Posterior vena cava (tissue), 2 donors: ENCODE measurements around the gene PATZ1. TPM values are rescaled to one million over a fixed set of nuclear protein-coding genes. Genes with fewer than 3 reads are reported as not detected.

Experiments
- DNase-seq: peaks from one replicate; pipeline ENCODE4 v3.0.0-alpha.2; 2020; ENCODE audit warnings: low spot score
- intact Hi-C, 2 donors: fragments of 100-400 bp; cut with DNase I; formaldehyde crosslinking; loops; one replicate each; pipeline versions ENCODE4 v1.14.1 to v1.14.2; 2022 to 2023
- total RNA-seq, 2 donors: library from RNA; stranded (reverse); fragmentation: NEBNext Ultra II Directional; extraction: Animal tissue kit (Norgen Biotek cat#: 25700); gene quantifications; one replicate each; pipeline ENCODE4 v1.2.1, GENCODE V29; 2021
- donor health status: DM: yes; HTN: yes; CAD: no.
- donor health status: DM: yes; HTN: yes; CAD: no.

The PATZ1 gene
- total RNA-seq, 2 donors from 2014 or later, result 10.8 to 14.9 TPM

DNA sequence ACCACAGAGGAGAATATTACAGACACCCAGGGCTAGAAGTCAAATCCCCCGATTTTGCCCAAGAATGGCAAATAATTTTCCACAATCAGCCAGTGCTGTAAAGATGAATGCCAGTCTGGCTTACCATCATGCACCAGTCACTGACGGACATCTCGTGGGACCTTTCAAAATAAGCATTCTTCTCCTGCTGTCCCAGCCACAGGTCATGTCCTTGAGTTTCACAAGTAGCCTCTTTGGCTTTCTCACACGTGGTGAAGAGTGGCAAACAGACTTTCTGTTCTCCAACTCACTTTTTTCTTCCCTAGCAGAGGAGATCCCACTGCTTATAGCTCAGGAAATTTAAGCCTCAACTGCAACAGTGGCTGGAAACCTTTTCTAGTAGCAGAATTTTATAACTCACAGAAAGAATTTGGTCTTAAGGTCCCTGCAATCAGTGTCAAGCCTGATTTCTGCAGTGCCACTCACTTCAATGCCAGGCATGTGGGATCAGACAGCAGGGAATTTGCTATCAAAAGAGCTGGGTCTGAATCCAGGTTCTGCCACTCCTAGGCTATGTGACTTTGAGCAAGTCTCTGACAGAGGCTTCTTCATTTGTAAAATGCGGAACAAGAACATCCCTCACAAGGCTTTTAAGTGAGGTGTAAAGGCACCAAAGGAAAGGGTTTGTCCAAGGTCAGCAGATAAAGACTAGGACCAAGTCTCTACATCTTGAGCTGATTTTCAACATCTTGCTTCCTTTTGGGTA lies 57.5 kb downstream of the PATZ1 start:
- DNase-seq, result no peak
- intact Hi-C loops, result no loop called here

GRCh38 chr22:31287818-31288495 lies 58.2 kb downstream of the PATZ1 start:
- intact Hi-C loops, result no loop called here
- no peak for DNase-seq

DNA sequence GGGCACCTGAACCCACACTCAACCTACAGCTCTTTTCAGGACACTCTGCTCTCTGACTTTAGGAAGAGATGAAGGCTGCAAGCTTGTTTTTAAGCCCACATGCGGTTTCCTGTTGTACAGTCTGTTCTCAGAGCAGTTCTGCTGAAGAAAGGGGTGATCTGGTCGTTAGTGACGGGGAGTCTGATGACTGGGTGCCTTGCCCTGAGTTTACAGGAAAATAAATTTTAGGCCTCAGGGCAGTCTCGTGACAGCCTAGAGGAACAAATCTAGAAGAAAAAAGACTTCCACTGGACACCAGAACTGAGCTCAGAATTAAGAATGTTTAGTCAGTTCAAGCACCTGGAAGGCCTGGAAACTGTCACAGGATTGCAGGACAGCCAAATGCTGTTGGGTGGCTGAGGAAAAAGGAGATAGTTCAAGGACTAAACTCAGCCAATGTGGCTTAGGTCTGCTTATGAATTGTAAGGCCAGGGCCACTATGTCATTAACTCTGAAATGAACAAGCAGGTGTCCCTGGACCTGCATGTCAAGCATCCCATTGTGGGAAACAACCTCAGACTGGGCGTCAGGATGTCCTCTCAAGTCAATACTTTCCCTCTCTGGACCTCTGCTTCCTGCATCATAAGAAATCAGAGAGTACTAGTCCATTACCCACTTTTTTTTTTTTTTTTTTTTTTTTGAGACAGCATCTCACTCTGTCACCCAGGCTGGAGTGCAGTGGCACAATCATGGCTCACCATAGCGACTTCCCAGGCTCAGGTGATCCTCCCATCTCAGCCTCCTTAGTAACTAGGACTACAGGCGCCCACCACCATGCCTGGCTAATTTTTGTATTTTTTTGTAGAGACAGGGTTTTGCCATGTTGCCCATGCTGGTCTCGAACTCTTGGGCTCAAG lies 59.5 kb downstream of the PATZ1 start:
- intact Hi-C loops, result no loop called here
- DNase-seq, result no peak

DNA sequence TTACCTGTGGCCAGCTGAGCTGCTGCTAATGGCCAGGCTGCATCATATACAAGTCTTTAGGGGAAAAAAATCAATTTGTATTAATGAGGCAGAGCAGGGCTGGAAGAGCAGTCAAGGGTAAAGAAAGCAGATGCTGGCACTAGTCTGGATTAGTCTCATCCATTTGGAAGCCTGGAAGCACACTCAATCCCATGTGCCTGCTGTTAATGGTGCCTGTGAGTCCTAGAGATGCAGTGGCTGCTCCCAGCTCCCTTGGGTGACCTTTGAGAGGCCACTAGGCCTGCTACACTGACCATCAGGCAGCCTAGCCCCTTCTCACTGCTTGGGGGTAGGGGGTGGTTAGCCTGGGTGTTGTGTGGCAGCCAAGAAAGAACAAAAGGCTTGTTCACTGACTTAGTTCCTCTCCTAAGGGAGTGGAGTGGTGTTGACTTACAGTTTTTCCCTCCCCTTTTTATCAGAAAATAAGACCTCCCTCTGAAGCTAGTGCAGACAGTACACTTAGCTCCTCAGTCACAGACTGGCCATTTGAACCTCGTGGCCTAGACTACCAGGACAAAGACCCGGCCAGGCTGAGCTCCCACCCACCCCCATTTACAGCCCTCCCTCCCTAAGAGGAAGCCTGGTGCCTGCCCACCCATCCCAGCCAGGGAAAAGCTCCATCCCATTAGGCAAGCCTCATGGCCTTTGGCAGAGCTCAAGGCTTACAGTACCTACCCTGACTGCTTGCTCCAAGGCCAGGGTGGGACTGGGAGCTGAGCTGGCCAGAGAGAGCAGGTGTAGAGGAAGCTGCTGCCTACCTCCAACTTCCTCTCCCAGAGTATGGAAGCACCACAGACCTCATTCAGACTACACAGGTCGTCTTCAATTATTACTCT lies 61.6 kb downstream of the PATZ1 start:
- intact Hi-C loops, result no loop called here

DNA sequence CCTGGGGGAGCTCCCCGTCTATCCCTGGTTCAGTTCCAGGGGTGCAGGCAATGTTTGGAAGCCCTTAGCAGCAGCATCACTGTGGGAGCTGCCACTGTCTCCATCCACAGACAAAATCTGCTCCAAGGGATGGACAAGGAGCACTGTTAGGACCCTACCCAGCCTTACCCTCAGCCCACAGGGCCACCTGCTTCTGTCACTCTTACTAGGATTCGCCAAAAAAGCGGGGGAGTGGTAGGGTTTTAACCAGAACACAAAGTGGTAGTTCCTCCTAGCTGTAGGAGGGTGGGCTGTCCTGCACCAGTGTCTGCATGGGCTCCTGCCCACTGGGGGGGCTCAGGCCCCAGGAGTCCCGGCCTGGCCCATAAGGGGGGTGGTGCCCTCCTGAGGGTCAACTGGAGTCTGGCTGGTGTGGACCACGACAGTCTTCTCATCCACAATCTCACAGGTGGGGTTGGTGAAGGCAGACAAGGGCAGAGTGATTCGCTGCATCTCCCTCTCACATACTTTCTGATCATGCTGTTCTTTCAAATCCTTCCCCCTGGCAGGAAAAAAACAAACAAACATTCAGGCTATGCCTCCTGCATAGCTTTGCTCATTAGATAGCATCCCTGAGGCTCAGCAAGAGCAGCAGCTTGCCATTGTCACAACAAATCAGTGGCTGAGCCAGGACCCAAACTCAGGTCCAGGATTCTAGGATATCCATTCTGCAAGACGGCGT lies 63.2 kb downstream of the PATZ1 start:
- no peak for DNase-seq
- intact Hi-C loops, result no loop called here

More for the DNA sequence above, 61.6 kb downstream of the PATZ1 start:
- DNase-seq, result peak; percentile 35

GRCh38 chr22:31281733-31282132 lies 64.4 kb downstream of the PATZ1 start:
- no peak for DNase-seq
- intact Hi-C loops, result no loop called here

DNA sequence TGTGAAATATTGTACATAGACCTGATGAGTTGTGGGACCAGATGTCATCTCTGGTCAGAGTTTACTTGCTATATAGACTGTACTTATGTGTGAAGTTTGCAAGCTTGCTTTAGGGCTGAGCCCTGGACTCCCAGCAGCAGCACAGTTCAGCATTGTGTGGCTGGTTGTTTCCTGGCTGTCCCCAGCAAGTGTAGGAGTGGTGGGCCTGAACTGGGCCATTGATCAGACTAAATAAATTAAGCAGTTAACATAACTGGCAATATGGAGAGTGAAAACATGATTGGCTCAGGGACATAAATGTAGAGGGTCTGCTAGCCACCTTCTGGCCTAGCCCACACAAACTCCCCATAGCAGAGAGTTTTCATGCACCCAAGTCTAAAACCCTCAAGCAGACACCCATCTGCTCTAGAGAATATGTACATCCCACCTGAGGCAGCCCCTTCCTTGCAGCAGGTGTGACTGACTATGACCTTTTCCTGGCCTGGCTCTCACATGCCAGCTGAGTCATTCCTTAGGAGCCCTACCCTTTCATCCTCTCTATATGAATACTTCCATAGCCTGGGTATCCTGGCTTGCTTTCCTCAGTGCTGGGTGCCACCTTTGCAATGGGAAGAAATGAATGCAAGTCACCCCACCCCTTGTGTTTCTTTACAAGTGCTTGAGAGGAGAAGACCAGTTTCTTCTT lies 66.2 kb downstream of the PATZ1 start:
- intact Hi-C loops, result no loop called here

DNA sequence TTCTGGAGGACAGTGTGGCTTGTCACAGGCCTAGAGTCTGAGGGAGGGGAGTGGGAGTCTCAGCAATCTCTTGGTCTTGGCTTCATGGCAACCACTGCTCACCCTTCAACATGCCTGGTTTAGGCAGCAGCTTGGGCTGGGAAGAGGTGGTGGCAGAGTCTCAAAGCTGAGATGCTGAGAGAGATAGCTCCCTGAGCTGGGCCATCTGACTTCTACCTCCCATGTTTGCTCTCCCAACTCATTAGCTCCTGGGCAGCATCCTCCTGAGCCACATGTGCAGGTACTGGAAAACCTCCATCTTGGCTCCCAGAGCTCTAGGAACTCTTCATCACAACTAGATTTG lies 66.8 kb downstream of the PATZ1 start:
- intact Hi-C loops, result no loop called here
- DNase-seq, result no peak

More for the DNA sequence above, 66.2 kb downstream of the PATZ1 start:
- DNase-seq, result no peak

GRCh38 chr22:31278626-31279326 lies 67.4 kb downstream of the PATZ1 start:
- intact Hi-C loops, result no loop called here
- DNase-seq, result no peak

- no peak for DNase-seq
- intact Hi-C loops, result no loop called here
Measured at GRCh38 chr22:31278151-31278621, 68.0 kb downstream of the PATZ1 start.

DNA sequence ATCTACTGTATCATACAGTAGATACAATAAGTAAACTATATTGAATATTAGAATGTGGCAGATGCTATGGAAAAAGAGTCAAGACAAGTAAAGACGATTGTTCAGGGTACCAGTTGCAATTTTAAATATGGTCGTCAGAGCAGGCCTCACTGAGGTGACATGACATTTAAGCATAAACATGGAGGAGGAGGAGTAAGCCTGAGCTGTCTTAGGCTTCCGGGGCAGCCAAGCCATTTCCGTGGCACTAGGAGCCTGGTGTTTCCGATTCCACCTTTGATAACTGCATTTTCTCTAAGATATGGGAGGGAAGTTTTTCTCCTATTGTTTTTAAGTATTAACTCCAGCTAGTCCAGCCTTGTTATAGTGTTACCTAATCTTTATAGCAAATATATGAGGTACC lies 68.4 kb downstream of the PATZ1 start:
- intact Hi-C loops, result no loop called here

DNA sequence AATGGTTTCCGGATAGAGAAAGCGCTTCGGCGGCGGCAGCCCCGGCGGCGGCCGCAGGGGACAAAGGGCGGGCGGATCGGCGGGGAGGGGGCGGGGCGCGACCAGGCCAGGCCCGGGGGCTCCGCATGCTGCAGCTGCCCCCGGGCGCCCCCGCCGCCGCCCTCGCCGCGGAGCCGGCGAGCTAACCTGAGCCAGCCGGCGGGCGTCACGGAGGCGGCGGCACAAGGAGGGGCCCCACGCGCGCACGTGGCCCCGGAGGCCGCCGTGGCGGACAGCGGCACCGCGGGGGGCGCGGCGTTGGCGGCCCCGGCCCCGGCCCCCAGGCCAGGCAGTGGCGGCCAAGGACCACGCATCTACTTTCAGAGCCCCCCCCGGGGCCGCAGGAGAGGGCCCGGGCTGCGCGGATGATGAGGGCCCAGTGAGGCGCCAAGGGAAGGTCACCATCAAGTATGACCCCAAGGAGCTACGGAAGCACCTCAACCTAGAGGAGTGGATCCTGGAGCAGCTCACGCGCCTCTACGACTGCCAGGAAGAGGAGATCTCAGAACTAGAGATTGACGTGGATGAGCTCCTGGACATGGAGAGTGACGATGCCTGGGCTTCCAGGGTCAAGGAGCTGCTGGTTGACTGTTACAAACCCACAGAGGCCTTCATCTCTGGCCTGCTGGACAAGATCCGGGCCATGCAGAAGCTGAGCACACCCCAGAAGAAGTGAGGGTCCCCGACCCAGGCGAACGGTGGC lies 69.5 kb downstream of the PATZ1 start:
- intact Hi-C loops, result no loop called here
- no peak for DNase-seq

More for the DNA sequence above, 68.4 kb downstream of the PATZ1 start:
- no peak for DNase-seq

Other genes starting within 250 kb of the PATZ1 start
- 100 to 1,000 TPM; 535 to 575 TPM for gene SELENOM, start 238.8 kb downstream of the PATZ1 start, total RNA-seq
- under 1 TPM; 0.52 to 0.74 TPM for gene INPP5J, start 223.4 kb downstream of the PATZ1 start, total RNA-seq
- not detected for gene PLA2G3, start 205.8 kb downstream of the PATZ1 start, total RNA-seq
- gene RNF185, start 186.2 kb downstream of the PATZ1 start, total RNA-seq, result 10 to 100 TPM; 31.7 to 33.7 TPM
- gene LIMK2, start 134.0 kb downstream of the PATZ1 start, total RNA-seq, result 10 to 100 TPM; 24.6 to 26.8 TPM
- 10 to 100 TPM; 12.8 to 18.8 TPM for gene PIK3IP1, start 53.9 kb downstream of the PATZ1 start, total RNA-seq
- 10 to 100 TPM; 37.8 to 40.3 TPM for gene DRG1, start 53.3 kb upstream of the PATZ1 start, total RNA-seq
- 10 to 100 TPM; 26.0 to 34.5 TPM for gene EIF4ENIF1, start 143.5 kb upstream of the PATZ1 start, total RNA-seq
- gene SFI1, start 150.2 kb upstream of the PATZ1 start, total RNA-seq, result 10 to 100 TPM; 20.5 to 22.4 TPM